B cell (primary cell): Measurements from ENCODE around the gene CES4A. TPM values are rescaled to one million over a fixed set of nuclear protein-coding genes. Genes with fewer than 3 reads are reported as not detected.

Experiments used
- ATAC-seq: fragments of 200-7000 bp; cut with Tn5 transposase; one replicate; pipeline ENCODE4 v1.10.0; 2021; ENCODE audit warnings: low read depth, mild to moderate bottlenecking, moderate number of reproducible peaks, moderate library complexity
- CTCF ChIA-PET: fragments of 350-600 bp; sonication (Branson Sonifier 250); formaldehyde crosslinking; loops from one replicate; lab custom pipeline; 2021; ENCODE audit warnings: antibody characterized with exemption, inconsistent platforms; lab: Charles Lee
- POLR2A ChIA-PET: fragments of 350-600 bp; sonication (Branson Sonifier 250); formaldehyde crosslinking; loops from one replicate; lab custom pipeline; 2021; ENCODE audit warnings: antibody characterized with exemption; lab: Charles Lee
- DNase-seq: peaks from one replicate; pipeline ENCODE4 v3.0.0; 2013
- H2AFZ ChIP-seq: 2 replicates; pipeline ENCODE4 v1.6.1; 2012; ENCODE audit warnings: mild to moderate bottlenecking, low read depth, low read length; ENCODE audit not compliant: insufficient read depth, poor library complexity, severe bottlenecking
- H3K27ac ChIP-seq, 2 donors: 1 replicate in 1 of 2; 2 replicates in 1 of 2; pipeline ENCODE4 v1.5.1; 2012 to 2013; ENCODE audit warnings: low read length in 2 of 2, mild to moderate bottlenecking in 2 of 2, moderate library complexity in 1 of 2
- H3K27me3 ChIP-seq, 4 experiments: fragments of 200-600 bp in 1 of 4; sonication (generic) in 1 of 4; replicated peaks in 1 of 4; 1 replicate in 2 of 4; 2 replicates in 2 of 4; pipeline versions ENCODE4 v1.6.1 to v1.7.0; 2013 to 2016; ENCODE audit warnings: low read length in 3 of 4, mild to moderate bottlenecking in 2 of 4, mixed read lengths in 1 of 4, moderate library complexity in 1 of 4; ENCODE audit not compliant: insufficient read depth in 4 of 4, control insufficient read depth in 3 of 4; ENCODE audit errors: control extremely low read depth in 1 of 4
- H3K36me3 ChIP-seq, 2 experiments: replicated peaks in 1 of 2; 1 replicate in 1 of 2; 2 replicates in 1 of 2; pipeline versions ENCODE4 v1.6.1 to v1.7.1; 2013; ENCODE audit warnings: low read length in 1 of 2; ENCODE audit not compliant: insufficient read depth in 2 of 2, control insufficient read depth in 1 of 2; ENCODE audit errors: control extremely low read depth in 1 of 2, extremely low read depth in 1 of 2
- H3K4me1 ChIP-seq, 2 donors: fragments of 200-600 bp in 1 of 2; sonication (generic) in 1 of 2; 1 replicate in 1 of 2; 2 replicates in 1 of 2; pipeline versions ENCODE4 v1.5.1 to v1.6.1; 2013 to 2017; ENCODE audit warnings: low read length in 2 of 2; ENCODE audit not compliant: control insufficient read depth in 2 of 2, insufficient read depth in 2 of 2
- H3K4me2 ChIP-seq: replicated peaks from 2 replicates; pipeline ENCODE3; 2012; ENCODE audit warnings: mild to moderate bottlenecking, low read depth, low read length; ENCODE audit not compliant: poor library complexity, severe bottlenecking
- H3K4me3 ChIP-seq, 5 experiments: fragments of 200-600 bp in 1 of 5; sonication (generic) in 1 of 5; 1 replicate in 3 of 5; 2 replicates in 2 of 5; pipeline versions ENCODE4 v1.5.1 to v1.7.0; 2011 to 2016; ENCODE audit warnings: low read length in 4 of 5, mild to moderate bottlenecking in 4 of 5, low read depth in 2 of 5, control low read depth in 1 of 5, moderate library complexity in 1 of 5; ENCODE audit not compliant: insufficient read depth in 1 of 5; ENCODE audit errors: control extremely low read depth in 1 of 5, extremely low read depth in 1 of 5
- H3K79me2 ChIP-seq: fragments of 200-600 bp; sonication (generic); one replicate; pipeline ENCODE4 v1.6.0; 2016; ENCODE audit warnings: low read length; ENCODE audit not compliant: control insufficient read depth, insufficient read depth
- H3K9ac ChIP-seq: fragments of 200-600 bp; sonication (generic); 2 replicates; pipeline ENCODE4 v1.6.1; 2017; ENCODE audit warnings: mild to moderate bottlenecking, low read length, moderate library complexity
- H3K9me3 ChIP-seq, 3 donors: one replicate each; pipeline versions ENCODE4 v1.6.1 to v1.7.1; 2013; ENCODE audit warnings: low read length in 2 of 3; ENCODE audit not compliant: control insufficient read depth in 2 of 3, insufficient read depth in 1 of 3; ENCODE audit errors: control extremely low read depth in 1 of 3
- H4K20me1 ChIP-seq: 2 replicates; pipeline ENCODE4 v1.6.0; 2012; ENCODE audit warnings: mild to moderate bottlenecking, low read length; ENCODE audit not compliant: insufficient read depth, control insufficient read depth, poor library complexity, severe bottlenecking
- H3K27ac Mint-ChIP-seq: one replicate; pipeline ENCODE4 v1.8.0; 2021; ENCODE audit warnings: mixed read lengths
- H3K27me3 Mint-ChIP-seq: one replicate; pipeline ENCODE4 v1.8.0; 2021; ENCODE audit warnings: mixed read lengths
- H3K4me1 Mint-ChIP-seq: one replicate; pipeline ENCODE4 v1.8.0; 2021; ENCODE audit warnings: mixed read lengths
- H3K4me3 Mint-ChIP-seq: one replicate; pipeline ENCODE4 v1.8.0; 2021; ENCODE audit warnings: mixed read lengths
- H3K9me3 Mint-ChIP-seq: one replicate; pipeline ENCODE4 v1.8.0; 2022; ENCODE audit warnings: mixed read lengths; ENCODE audit not compliant: insufficient read depth
- CTCF ChIP-seq: fragments of 200-600 bp; IDR thresholded peaks from one replicate; pipeline ENCODE4 v1.8.0; 2022; ENCODE audit warnings: antibody characterized with exemption, mild to moderate bottlenecking
- EZH2 ChIP-seq: IDR thresholded peaks from 2 replicates; pipeline ENCODE4 v1.6.1; 2012; ENCODE audit warnings: borderline replicate concordance, low read depth, mild to moderate bottlenecking, moderate library complexity, low read length; ENCODE audit not compliant: insufficient read depth, poor library complexity, severe bottlenecking
- WGBS: methylation state at CpG from one replicate; pipeline ENCODE4 v1.1.5; 2013; ENCODE audit warnings: missing lambda C conversion rate; ENCODE audit not compliant: insufficient coverage; 5-methylcytosine and 5-hydroxymethylcytosine counted together
- intact Hi-C: fragments of 100-400 bp; cut with micrococcal nuclease; formaldehyde crosslinking; loops from one replicate; pipeline ENCODE4 v1.10.0; 2022
- polyA plus RNA-seq: library from polyadenylated mRNA; depleted of rRNA; stranded (reverse); fragments of >200 nt; gene quantifications from 2 replicates; pipeline ENCODE4 v1.2.3, GENCODE V29; 2012
- total RNA-seq, 2 donors: library from RNA; stranded (reverse); fragments of 120-200 nt in 1 of 2; gene quantifications; 1 replicate in 1 of 2; 2 replicates in 1 of 2; pipeline versions ENCODE4 v1.2.3 to v1.2.4, GENCODE V29; 2013 to 2022

Gene CES4A
- total and polyA plus RNA-seq, 2 donors (not counting 1 experiment from before 2014, with no cell fraction given): 8.4 to 17.3 TPM

GRCh38 chr16:67022531-67023214 is 34.3 kb downstream of the CES4A start:
- no peaks in the 10 kb centered on the region for H3K9me3 Mint-ChIP-seq
- no peak overlapping the region for H3K9ac ChIP-seq

More at GRCh38 chr16:67022531-67023214, 34.3 kb downstream of the CES4A start:
- Histone ChIP-seq H3K36me3 (no peaks in the 10 kb centered on the region), H3K27ac (no peak overlapping the region), H3K4me2 (no peak overlapping the region), H4K20me1 (no peaks in the 10 kb centered on the region), H3K4me1 (no peaks in the 10 kb centered on the region), H3K4me3 (no peak overlapping the region), H3K9me3 (no peaks in the 10 kb centered on the region), H3K79me2 (no peaks in the 10 kb centered on the region), H3K27me3 (no peaks in the 10 kb centered on the region), H2AFZ (no peak overlapping the region)
- peaks cover 2% of the 10 kb centered on the region for H3K4me1 Mint-ChIP-seq
- intact Hi-C loops: no loop called here
- DNase-seq (no peak), ATAC-seq (no peak)
- POLR2A ChIA-PET: no interaction called here
- CTCF ChIA-PET: interaction anchor here (0.7 kb wide), 1 partner anchor 159 kb away, joined by 3 read pairs; no protein-coding TSS in a partner anchor
- no peak overlapping the region for H3K27ac Mint-ChIP-seq
- TF ChIP-seq EZH2: no peak
- no peak for TF ChIP-seq CTCF
- WGBS: 96% methylated on average over 3 of the region's 4 CpGs
- no peaks in the 10 kb centered on the region for H3K27me3 Mint-ChIP-seq
- no peak overlapping the region for H3K4me3 Mint-ChIP-seq
